ENCODE data around the gene TTC23. TPM values are rescaled to one million over a fixed set of nuclear protein-coding genes. Genes with fewer than 3 reads are reported as not detected.

TTC23 gene
- total RNA-seq, 1 donor from 2014 or later, result 2.7 TPM

- DNase-seq (no peak), ATAC-seq (ENCODE audit: low read depth) (no peak)
- POLR2A ChIA-PET, result no interaction called here
- CTCF ChIA-PET, result no interaction called here
- Mint-ChIP-seq H3K27me3 (no peaks in the 10 kb centered on the region), H3K4me1 (no peaks in the 10 kb centered on the region), H3K4me3 (no peak overlapping the region), H3K27ac (no peak overlapping the region), H3K36me3 (ENCODE audit: low read depth) (no peaks in the 10 kb centered on the region), H3K9me3 (no peaks in the 10 kb centered on the region)
- TF ChIP-seq, protein P1, sequence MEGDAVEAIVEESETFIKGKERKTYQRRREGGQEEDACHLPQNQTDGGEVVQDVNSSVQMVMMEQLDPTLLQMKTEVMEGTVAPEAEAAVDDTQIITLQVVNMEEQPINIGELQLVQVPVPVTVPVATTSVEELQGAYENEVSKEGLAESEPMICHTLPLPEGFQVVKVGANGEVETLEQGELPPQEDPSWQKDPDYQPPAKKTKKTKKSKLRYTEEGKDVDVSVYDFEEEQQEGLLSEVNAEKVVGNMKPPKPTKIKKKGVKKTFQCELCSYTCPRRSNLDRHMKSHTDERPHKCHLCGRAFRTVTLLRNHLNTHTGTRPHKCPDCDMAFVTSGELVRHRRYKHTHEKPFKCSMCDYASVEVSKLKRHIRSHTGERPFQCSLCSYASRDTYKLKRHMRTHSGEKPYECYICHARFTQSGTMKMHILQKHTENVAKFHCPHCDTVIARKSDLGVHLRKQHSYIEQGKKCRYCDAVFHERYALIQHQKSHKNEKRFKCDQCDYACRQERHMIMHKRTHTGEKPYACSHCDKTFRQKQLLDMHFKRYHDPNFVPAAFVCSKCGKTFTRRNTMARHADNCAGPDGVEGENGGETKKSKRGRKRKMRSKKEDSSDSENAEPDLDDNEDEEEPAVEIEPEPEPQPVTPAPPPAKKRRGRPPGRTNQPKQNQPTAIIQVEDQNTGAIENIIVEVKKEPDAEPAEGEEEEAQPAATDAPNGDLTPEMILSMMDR (IDR thresholded peaks at IDR 0.05), result no peak
- intact Hi-C loops (cut with micrococcal nuclease), result no loop called here
Measured at GRCh38 chr15:99177679-99178078, 71.7 kb downstream of the TTC23 start.

- intact Hi-C loops (cut with micrococcal nuclease), result no loop called here
- Mint-ChIP-seq H3K27ac (no peak overlapping the region), H3K4me3 (no peak overlapping the region), H3K36me3 (ENCODE audit: low read depth) (no peaks in the 10 kb centered on the region), H3K4me1 (no peaks in the 10 kb centered on the region), H3K9me3 (no peaks in the 10 kb centered on the region), H3K27me3 (no peaks in the 10 kb centered on the region)
- ChIA-PET POLR2A (interaction anchor here (0.7 kb wide), 1 partner anchor 100 kb away, joined by 3 read pairs; no protein-coding TSS in a partner anchor), CTCF (no interaction called here)
- DNase-seq (no peak), ATAC-seq (ENCODE audit: low read depth) (no peak)
- TF ChIP-seq, protein P1 (IDR thresholded peaks at IDR 0.05), result no peak
Measured at GRCh38 chr15:99176757-99177156, 72.6 kb downstream of the TTC23 start.

GRCh38 chr15:99174567-99175395 is 74.6 kb downstream of the TTC23 start:
- no peaks in the 10 kb centered on the region for H3K27me3 Mint-ChIP-seq
- H3K27ac Mint-ChIP-seq, result no peak overlapping the region
- H3K4me3 Mint-ChIP-seq, result no peak overlapping the region
- ChIA-PET CTCF (no interaction called here), POLR2A (no interaction called here)
- no peak for DNase-seq
- intact Hi-C loops (cut with micrococcal nuclease), result no loop called here
- H3K36me3 Mint-ChIP-seq (ENCODE audit: low read depth), result no peaks in the 10 kb centered on the region
- TF ChIP-seq, protein P1 (IDR thresholded peaks at IDR 0.05), result no peak
- ATAC-seq (ENCODE audit: low read depth), result no peak
- no peaks in the 10 kb centered on the region for H3K9me3 Mint-ChIP-seq
- no peaks in the 10 kb centered on the region for H3K4me1 Mint-ChIP-seq

DNA sequence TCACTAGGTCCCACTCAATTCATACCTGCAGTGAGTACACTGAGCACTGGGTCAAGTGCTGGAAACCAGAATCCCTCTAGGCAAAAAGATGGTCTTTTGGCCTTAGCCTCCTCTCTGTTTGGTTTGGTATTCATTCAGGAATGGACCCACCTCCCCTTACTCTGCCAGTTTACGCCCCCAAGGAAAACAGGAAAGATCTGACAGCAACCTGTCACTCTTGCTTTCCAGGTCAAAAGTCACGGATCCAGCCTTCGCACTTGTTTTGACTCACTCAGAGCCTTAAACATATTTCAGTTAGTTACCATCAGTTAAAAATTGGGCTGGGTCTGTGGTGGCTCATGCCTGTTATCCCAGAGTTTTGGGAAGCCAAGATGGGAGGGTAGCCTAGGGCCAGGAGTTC is 76.4 kb downstream of the TTC23 start:
- no peak overlapping the region for H3K4me3 Mint-ChIP-seq
- H3K4me1 Mint-ChIP-seq, result peaks cover 11% of the 10 kb centered on the region
- no peaks in the 10 kb centered on the region for H3K27me3 Mint-ChIP-seq
- H3K27ac Mint-ChIP-seq, result no peak overlapping the region
- TF ChIP-seq, protein P1 (IDR thresholded peaks at IDR 0.05), result no peak
- ATAC-seq (ENCODE audit: low read depth) (no peak), DNase-seq (no peak)
- H3K36me3 Mint-ChIP-seq (ENCODE audit: low read depth), result no peaks in the 10 kb centered on the region
- ChIA-PET CTCF (no interaction called here), POLR2A (no interaction called here)
- H3K9me3 Mint-ChIP-seq, result no peaks in the 10 kb centered on the region
- intact Hi-C loops (cut with micrococcal nuclease), result no loop called here

- Mint-ChIP-seq H3K27ac (no peak overlapping the region), H3K9me3 (no peaks in the 10 kb centered on the region), H3K36me3 (ENCODE audit: low read depth) (no peaks in the 10 kb centered on the region), H3K4me3 (no peak overlapping the region), H3K4me1 (peaks cover 19% of the 10 kb centered on the region), H3K27me3 (no peaks in the 10 kb centered on the region)
- TF ChIP-seq, protein P1 (IDR thresholded peaks at IDR 0.05), result no peak
- intact Hi-C loops (cut with micrococcal nuclease), result no loop called here
- POLR2A ChIA-PET, result no interaction called here
- ATAC-seq (ENCODE audit: low read depth) (no peak), DNase-seq (no peak)
- CTCF ChIA-PET, result no interaction called here
Measured at GRCh38 chr15:99172171-99172570, 77.2 kb downstream of the TTC23 start.
